HS-5 (cell line): ENCODE results near the gene ZNF629.

ENCODE experiments used
- DNase-seq: peaks from one replicate; pipeline ENCODE4 v3.0.0-alpha.2; 2012; ENCODE audit warnings: low read depth

Gene ZNF629

GRCh38 chr16:30786115-30786935 lies 680 bp downstream of the ZNF629 start:
- no peak for DNase-seq

- no peak for DNase-seq
Observed at GRCh38 chr16:30785126-30786106, 1.6 kb downstream of the ZNF629 start.

GRCh38 chr16:30784215-30784614 lies 2.8 kb downstream of the ZNF629 start:
- DNase-seq, result no peak

- DNase-seq, result no peak
Observed at GRCh38 chr16:30783280-30784109, 3.5 kb downstream of the ZNF629 start.

- DNase-seq, result no peak
Observed at GRCh38 chr16:30782486-30783279, 4.3 kb downstream of the ZNF629 start.

GRCh38 chr16:30780549-30780948 lies 6.5 kb downstream of the ZNF629 start:
- DNase-seq, result no peak

- no peak for DNase-seq
Observed at GRCh38 chr16:30780021-30780420, 7.0 kb downstream of the ZNF629 start.

- DNase-seq, result no peak
Observed at GRCh38 chr16:30779596-30779995, 7.4 kb downstream of the ZNF629 start.

- DNase-seq, result no peak
Observed at GRCh38 chr16:30778549-30779244, 8.3 kb downstream of the ZNF629 start.

- no peak for DNase-seq
Observed at GRCh38 chr16:30777591-30778297, 9.3 kb downstream of the ZNF629 start.

GRCh38 chr16:30775392-30776188 lies 11.4 kb downstream of the ZNF629 start:
- peak; percentile 56 for DNase-seq

GRCh38 chr16:30775131-30775391 lies 11.9 kb downstream of the ZNF629 start:
- no peak for DNase-seq

GRCh38 chr16:30774367-30775130 lies 12.5 kb downstream of the ZNF629 start:
- no peak for DNase-seq

- no peak for DNase-seq
Observed at GRCh38 chr16:30773826-30774225, 13.2 kb downstream of the ZNF629 start.

GRCh38 chr16:30771726-30772125 lies 15.3 kb downstream of the ZNF629 start:
- DNase-seq, result no peak

- no peak for DNase-seq
Observed at GRCh38 chr16:30769379-30770089, 17.5 kb downstream of the ZNF629 start.

- no peak for DNase-seq
Observed at GRCh38 chr16:30768583-30769181, 18.3 kb downstream of the ZNF629 start.
